ENCODE data around the gene BNC2. TPM values are rescaled to one million over a fixed set of nuclear protein-coding genes. Genes with fewer than 3 reads are reported as not detected.

The BNC2 gene
- polyA plus RNA-seq, 1 experiment = 17.5 TPM

- no peak overlapping the region for H3K4me3 ChIP-seq (ENCODE audit: low read depth, low read length)
- DNase-seq (ENCODE audit: low read depth) = no peak
- H3K36me3 ChIP-seq (ENCODE audit: control insufficient read depth, insufficient read depth, low read length) = no peaks in the 10 kb centered on the region
- no peaks in the 10 kb centered on the region for H3K27me3 ChIP-seq (ENCODE audit: control insufficient read depth, insufficient read depth, low read length)
- ChIA-PET POLR2A (interaction anchor here (0.8 kb wide), 1 partner anchor 241 kb away, joined by 4 read pairs; no protein-coding TSS in a partner anchor), CTCF (interaction anchor here (1.2 kb wide), 1 partner anchor 101 kb away, joined by 3 read pairs; no protein-coding TSS in a partner anchor)
- TF ChIP-seq CTCF (IDR thresholded peaks at IDR 0.05; ENCODE audit: insufficient read depth, low read depth, low read length) = no peak
Observed at GRCh38 chr9:16510482-16510881, 360.0 kb downstream of the BNC2 start.

GRCh38 chr9:16509997-16510396 lies 360.5 kb downstream of the BNC2 start:
- Histone ChIP-seq H3K4me3 (ENCODE audit: low read depth, low read length) (no peak overlapping the region), H3K36me3 (ENCODE audit: control insufficient read depth, insufficient read depth, low read length) (no peaks in the 10 kb centered on the region), H3K27me3 (ENCODE audit: control insufficient read depth, insufficient read depth, low read length) (no peaks in the 10 kb centered on the region)
- DNase-seq (ENCODE audit: low read depth) = no peak
- TF ChIP-seq CTCF (IDR thresholded peaks at IDR 0.05; ENCODE audit: insufficient read depth, low read depth, low read length) = no peak
- CTCF ChIA-PET = interaction anchor here (1.2 kb wide), 1 partner anchor 101 kb away, joined by 3 read pairs; no protein-coding TSS in a partner anchor
- POLR2A ChIA-PET = interaction anchor here (0.8 to 1.2 kb wide), 2 partner anchors 12 to 241 kb away, joined by 4 to 6 read pairs; no protein-coding TSS in a partner anchor

GRCh38 chr9:16505199-16505598 lies 365.3 kb downstream of the BNC2 start:
- Histone ChIP-seq H3K27me3 (ENCODE audit: control insufficient read depth, insufficient read depth, low read length) (no peaks in the 10 kb centered on the region), H3K36me3 (ENCODE audit: control insufficient read depth, insufficient read depth, low read length) (no peaks in the 10 kb centered on the region), H3K4me3 (ENCODE audit: low read depth, low read length) (no peak overlapping the region)
- ChIA-PET POLR2A (interaction anchor here (0.6 kb wide), 1 partner anchor 17 kb away, joined by 3 read pairs; no protein-coding TSS in a partner anchor), CTCF (interaction anchor here (0.6 kb wide), 1 partner anchor 10 kb away, joined by 3 read pairs; no protein-coding TSS in a partner anchor)
- DNase-seq (ENCODE audit: low read depth) = no peak
- no peak for TF ChIP-seq CTCF (IDR thresholded peaks at IDR 0.05; ENCODE audit: insufficient read depth, low read depth, low read length)

- ChIA-PET POLR2A (no interaction called here), CTCF (interaction anchor here (0.7 kb wide), 1 partner anchor 113 kb away, joined by 3 read pairs; no protein-coding TSS in a partner anchor)
- Histone ChIP-seq H3K4me3 (ENCODE audit: low read depth, low read length) (no peak overlapping the region), H3K36me3 (ENCODE audit: control insufficient read depth, insufficient read depth, low read length) (no peaks in the 10 kb centered on the region), H3K27me3 (ENCODE audit: control insufficient read depth, insufficient read depth, low read length) (no peaks in the 10 kb centered on the region)
- DNase-seq (ENCODE audit: low read depth) = no peak
- TF ChIP-seq CTCF (IDR thresholded peaks at IDR 0.05; ENCODE audit: insufficient read depth, low read depth, low read length) = no peak
Observed at GRCh38 chr9:16501726-16502125, 368.7 kb downstream of the BNC2 start.

GRCh38 chr9:16501141-16501540 lies 369.3 kb downstream of the BNC2 start:
- TF ChIP-seq CTCF (IDR thresholded peaks at IDR 0.05; ENCODE audit: insufficient read depth, low read depth, low read length) = no peak
- ChIA-PET POLR2A (no interaction called here), CTCF (interaction anchor here (0.7 kb wide), 1 partner anchor 112 kb away, joined by 3 read pairs; no protein-coding TSS in a partner anchor)
- Histone ChIP-seq H3K27me3 (ENCODE audit: control insufficient read depth, insufficient read depth, low read length) (no peaks in the 10 kb centered on the region), H3K36me3 (ENCODE audit: control insufficient read depth, insufficient read depth, low read length) (no peaks in the 10 kb centered on the region), H3K4me3 (ENCODE audit: low read depth, low read length) (no peak overlapping the region)
- peak; percentile 30 for DNase-seq (ENCODE audit: low read depth)
